IPS-NIHi7 (cell line): ENCODE data around the gene LHCGR.
"Not testable (repeated sequence)": the region's sequence is repeated elsewhere in the genome, so short reads cannot be mapped to it uniquely, and the experiment has no call there.

Source experiments
- DNase-seq: peaks from one replicate; pipeline ENCODE4 v3.0.0; 2012; ENCODE audit warnings: mixed read lengths; ENCODE audit errors: extremely low spot score

LHCGR gene

DNA sequence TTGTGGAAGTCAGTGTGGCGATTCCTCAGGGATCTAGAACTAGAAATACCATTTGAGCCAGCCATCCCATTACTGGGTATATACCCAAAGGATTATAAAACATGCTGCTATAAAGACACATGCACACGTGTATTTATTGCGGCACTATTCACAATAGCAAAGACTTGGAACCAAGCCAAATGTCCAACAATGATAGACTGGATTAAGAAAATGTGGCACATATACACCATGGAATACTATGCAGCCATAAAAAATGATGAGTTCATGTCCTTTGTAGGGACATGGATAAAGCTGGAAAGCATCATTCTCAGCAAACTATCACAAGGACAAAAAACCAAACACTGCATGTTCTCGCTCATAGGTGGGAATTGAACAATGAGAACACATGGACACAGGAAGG is 16.3 kb downstream of the LHCGR start:
- DNase-seq, result not testable (repeated sequence)

DNA sequence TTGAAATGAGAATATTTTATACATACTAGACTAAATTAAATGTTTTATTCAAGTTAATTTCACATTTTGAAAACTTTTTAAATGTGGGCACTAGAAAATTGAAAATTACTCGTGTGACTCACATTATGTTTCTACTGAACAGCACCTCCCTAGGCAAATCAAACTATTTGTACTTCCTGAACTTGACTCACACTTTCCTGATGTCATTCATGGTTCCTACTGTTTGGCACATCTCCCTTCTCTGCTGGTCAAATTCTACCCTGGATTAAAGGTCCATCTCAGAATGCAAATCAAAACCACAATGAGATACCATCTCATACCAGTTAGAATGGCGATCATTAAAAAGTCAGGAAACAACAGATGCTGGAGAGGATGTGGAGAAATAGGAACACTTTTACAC is 16.7 kb downstream of the LHCGR start:
- DNase-seq, result no peak

DNA sequence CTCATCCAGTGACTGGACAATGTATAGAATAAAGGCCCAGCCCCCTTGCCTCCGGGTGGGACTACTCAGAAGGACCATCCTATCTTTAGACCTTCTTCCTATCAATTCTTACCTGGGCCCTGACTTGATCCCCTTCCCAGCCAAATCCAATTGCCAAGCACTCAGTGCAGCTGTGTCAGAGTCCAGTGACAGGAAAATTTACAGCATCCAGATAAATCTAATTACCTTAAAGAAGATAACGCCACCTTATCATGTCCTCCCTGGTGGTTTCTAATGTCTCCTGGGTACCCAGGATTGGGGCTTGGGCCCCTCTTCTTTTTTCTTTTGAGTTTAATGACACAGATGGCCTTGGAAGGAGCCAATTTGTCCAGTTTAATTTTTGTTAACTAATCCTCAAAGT is 19.3 kb downstream of the LHCGR start:
- no peak for DNase-seq

DNA sequence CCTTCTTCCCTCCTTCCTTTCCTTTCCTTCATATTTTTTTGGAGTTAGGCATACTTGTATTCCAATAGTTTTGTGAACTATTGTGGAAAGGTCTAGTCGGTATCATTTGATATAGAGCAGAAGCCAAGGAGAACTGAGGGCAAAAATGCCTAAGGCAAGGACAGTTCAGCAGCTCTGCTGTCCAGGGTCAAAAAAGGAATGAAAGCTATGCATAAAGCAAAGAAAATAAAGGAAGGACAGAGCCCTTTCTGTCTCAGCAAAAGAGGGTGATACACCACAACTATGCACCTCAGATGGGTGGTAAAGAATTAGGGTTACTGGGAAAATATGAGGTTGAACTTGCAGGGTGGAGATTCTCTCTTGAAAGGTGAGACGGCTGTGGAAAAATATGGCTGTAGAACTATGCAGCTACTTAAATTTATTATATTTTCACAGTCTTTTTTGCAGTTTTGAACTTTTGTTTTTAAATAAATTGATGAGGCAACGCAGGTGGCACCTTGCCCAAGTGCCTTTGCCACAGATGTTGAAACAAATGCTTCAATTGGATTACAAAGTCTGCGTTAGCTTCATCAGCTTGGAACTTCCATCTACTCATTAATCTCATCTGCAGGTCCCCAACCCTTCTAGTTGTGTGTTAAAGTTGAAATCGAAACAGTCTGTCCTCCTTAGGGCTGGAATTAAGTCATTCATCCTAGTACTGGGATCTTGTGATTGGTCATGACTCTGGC is 20.8 kb downstream of the LHCGR start:
- no peak for DNase-seq

DNA sequence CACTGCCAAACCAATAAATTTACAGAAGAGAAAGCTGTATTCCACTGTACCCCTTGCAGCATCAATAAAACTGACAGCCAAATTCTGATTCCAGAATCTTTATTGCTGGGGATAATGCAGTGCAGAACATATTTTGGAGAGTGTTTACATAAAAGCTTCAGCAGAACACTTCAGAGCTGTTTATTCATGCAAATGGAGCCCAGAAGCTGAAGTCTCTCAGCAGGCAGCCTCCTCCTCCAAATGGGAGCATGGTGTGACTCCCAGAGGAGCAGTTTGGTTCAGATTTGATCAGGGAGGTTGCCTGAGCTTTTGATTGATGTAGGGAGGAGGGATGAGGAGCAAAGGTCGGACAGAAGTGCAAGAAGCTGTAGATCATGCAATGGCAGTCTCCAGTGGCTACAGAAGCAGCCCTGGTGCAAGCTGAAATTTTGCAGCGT is 22.4 kb downstream of the LHCGR start:
- no peak for DNase-seq

DNA sequence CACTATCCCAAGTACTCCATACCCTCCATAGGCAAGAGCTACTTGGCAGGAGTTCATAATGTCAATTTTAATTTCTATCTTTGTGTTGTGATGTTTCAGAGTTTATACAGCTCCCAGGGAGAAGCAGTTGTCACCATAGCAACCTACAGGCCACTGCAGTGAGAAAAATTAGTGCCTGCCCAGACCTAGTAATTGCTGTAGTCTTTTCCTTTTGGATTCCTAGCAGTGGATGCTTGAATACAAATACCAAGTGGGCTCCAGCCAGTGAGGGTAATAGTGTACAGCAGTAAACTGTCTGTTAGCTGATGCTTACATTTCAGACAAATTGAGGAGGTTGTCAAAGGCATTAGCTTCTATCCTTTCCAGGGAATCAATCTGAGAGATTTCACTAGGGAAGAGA is 26.7 kb downstream of the LHCGR start:
- DNase-seq, result no peak

DNA sequence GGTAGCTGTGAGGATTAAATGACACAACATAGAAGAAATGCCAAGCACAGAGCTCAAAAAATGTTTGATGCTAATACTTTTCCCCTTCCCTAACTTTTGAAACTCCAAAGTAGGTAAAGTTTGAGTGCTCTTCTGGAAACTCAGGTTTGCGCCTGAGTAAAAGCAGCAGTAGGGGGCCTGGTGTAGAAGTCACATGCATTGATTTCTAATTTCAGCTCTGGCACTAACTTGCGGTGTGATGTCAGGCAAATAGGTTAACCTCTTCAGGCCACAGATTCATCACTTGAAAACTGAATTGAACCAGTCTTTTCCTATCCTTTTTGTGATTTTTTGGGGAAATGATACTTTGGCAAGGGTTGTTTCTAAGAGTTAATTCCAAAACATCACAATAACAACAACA is 27.2 kb downstream of the LHCGR start:
- no peak for DNase-seq

DNA sequence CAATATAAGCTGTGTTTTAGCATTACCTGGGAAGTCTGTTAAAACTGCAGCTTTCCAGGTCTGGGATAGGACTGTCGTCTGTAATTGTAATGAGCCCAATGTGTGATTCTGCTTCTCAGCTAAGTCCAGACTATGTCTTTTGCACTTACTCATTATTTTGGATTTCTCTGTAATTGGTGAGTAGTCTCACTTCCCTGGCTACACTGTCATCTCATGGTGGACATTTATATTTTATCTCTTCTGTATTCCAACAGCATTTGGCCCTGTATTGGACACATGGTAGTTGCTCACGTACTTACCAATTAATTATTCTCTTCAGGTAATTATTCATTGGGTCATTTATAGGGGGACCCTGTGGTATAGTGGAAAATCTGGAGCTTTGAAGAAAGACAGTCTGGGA is 28.0 kb downstream of the LHCGR start:
- no peak for DNase-seq

DNA sequence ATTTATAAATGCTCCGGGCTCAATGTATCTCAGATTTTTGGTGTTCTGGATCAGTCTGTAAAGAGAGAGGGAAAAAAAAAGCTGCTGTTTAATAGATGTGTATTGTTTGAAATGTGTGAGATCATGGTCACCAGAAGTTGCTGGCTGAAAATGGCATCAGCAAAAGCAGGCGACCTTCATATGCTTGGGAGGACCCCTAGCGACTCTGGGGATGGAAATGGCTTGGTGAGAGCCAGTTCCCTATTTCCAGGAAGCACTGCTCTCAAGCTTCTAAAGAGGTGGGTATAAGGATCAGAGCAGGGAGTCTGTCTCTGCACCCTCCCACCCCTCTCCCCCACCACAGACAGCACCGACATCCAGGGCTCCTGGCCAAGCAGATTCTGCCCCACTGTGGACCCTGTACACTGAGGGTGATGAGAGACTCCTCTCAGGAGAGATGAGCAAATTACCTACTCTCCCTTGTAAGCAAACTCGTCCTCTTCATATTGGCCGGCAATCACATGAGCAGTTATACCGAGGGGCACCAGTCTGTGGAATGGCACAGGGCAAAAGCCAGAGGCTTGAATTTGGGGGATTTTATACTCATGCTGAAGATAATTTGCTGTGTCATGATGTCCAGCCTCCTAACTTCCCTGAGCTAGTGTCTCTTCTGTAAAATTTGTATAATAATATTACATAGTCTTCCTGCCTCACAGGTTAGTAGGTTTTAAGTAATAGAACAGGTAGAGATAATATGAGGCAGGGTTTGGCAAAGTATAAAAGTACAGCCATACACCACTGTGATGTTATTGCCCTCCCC is 29.6 kb downstream of the LHCGR start:
- peak; percentile 61 for DNase-seq

DNA sequence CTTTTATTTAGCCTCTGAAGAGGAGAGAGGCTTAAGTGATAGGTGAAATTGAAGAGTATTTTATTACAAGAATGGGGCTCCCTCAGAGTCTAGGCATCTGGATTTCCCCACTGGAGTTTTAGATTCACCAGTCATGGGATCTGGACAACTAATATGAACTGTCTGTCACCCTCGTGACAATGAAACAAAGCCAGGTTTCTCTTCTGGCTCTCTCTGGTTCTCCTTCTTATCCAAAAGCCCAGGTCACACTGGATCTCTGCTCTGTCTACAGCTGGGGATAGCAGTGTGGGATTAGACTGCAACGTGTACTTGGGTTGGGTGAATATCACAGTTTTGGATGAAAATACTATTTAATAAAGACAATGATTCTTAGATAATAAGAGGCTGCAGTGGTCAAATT is 31.2 kb downstream of the LHCGR start:
- DNase-seq, result no peak

DNA sequence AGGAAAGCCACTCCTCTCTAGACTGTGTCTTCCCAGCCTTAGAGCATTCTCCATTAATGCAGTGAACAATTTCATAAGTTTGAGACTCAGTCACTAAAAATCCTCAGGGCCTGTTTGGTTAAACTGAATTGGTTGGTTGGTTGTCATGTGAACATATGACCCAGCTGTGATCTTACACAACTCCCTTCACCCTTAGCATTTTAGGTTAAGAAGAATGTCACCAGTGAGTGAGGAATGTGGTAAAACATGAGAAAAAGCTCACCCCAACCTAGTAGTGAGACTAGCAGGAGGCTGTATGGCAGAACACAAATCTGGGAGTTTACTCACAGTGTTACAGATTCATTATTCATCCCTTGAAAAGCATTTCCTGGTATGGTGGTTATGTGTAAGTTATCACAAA is 32.4 kb downstream of the LHCGR start:
- no peak for DNase-seq

DNA sequence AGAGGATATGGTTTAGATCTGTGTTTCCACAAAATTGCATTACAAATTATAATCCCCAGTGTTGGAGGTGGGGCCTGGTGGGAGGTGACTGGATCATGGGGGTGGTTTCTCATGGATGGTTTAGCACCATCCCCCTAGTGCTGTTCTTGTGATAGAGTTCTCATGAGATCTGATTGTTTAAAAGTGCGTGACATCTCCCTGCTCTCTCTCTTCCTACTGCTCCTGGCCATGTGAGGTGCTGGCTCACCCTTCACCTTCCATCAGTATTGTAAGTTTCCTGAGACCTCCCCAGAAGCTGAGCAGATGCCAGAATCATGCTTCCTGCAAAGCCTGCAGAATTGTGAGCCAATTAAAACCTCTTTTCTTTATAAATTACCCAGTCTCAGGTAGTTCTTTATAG is 33.1 kb downstream of the LHCGR start:
- DNase-seq, result no peak

DNA sequence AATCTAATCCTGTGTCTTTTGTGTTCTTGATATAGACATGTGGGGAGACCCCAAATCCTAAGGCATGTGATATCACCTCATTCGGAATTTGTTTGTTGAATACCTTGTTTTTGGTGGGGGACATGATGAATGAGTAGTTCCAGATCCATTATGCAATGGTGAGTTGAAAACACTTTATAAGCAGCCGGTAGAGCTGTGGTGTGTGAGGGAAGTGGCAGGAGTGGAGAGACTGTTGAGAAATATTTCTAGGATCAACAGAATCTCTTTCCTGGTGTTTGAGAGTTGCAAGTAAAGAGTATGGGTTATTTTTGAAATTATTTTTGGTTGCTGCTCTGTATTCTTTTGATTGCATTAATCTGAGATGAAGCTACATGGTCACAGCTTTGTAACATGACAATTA is 34.4 kb downstream of the LHCGR start:
- no peak for DNase-seq

DNA sequence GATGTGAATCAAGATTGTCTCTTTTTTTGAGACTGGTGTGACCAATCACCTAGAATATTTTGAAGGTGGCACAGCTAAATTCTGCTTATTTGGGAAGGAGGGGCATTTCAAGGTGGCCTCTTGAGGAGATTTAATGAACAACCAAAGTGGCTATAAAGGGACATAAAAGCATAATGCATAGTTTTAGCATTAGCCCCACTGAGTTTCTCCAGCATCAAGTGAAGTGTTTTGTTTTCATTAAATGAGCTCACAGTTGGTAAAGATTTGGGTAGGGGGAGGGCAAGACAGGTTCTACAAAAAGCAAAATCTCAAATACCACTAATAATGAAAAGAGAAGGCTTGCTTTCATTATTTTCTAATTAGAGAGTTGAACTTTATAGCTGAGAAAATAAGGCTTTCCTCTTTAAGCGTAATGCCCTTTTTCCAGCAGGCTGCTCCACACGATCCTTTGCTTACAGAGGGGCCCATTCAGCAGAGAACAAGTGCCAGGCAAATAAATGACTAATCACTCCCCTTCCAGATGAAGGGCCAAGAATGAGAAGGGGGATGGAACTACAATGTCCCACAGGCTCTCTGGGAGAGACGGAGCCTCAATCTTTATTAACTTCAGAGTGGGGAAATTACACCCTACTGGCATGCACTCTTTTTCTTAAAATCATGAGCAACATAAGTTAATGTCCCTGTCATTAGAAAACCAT is 35.9 kb downstream of the LHCGR start:
- no peak for DNase-seq

DNA sequence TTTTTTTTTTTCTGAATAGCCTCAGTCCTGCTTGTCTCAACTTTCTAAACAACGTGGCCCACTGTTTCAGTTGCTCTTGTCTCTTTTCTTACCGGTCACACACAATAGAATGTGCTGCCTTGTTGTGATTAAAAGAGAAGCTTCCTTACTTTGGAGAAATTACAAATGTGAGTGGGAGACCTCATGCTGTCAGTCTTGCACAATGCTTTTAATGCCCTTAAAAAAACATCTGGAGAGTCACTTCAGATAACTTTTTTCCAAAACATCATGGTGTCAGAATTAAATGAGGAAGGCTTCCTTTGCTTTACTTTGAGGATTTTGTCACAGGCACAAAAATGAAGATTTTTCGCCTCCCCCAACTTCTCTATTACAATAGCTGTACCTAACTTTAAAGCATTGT is 37.7 kb downstream of the LHCGR start:
- DNase-seq, result no peak

DNA sequence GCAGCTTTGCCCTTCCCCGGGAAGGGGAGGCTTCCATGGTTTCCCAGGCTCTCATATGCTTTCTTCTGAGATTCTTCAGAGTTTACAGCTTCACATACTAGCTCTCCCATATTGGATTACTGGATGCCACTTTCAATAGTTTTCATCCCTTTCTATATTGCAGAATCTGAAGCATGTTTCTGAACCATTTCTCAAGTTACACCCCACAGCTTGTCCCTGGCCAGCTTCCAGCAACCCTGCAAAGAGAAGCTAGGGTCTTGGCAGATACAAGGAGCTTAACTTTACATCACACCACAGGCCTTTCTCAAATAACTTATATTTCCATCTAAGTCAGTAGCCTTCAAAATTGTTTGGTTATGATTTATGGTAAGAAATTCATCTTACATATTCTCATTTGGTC is 39.6 kb downstream of the LHCGR start:
- DNase-seq, result no peak

DNA sequence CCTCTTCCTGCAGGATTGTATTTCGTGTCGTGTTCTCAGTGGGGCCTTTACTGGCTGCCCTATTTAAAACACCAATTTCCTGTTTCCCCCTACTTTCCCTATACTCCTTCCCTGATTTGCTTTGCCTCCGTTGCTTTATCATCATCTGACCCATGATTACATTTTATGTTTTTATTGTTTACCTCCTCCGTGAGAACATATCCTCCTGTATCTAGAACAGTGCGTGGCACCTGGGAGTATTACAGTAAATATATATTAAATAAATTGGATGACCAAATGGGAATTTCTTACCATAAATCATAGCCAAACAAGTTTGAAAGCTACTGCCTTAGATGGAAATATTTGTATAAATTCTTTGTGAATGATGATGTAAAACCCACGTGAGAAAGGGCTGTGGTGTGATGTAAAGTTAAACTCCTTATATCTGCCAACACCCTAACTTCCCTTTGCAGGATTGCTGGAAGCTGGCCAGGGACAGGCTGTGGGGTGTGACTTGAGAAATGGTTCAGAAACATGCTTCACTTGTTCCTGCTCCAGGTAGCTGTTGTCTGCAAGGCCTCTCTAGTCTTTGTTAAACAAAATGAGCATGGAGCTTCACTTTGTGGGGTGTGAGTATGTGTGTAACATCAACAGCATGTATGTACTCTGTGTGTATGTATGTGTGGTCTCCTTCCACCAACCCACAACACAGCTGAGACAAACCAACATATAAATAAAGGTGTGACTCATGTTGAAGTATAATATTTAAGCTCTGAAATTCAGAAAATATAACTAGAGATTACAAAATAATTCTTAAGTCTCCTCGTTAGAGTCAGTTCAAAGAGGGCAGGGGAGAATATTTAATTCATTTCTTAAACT is 40.3 kb downstream of the LHCGR start:
- DNase-seq, result no peak

DNA sequence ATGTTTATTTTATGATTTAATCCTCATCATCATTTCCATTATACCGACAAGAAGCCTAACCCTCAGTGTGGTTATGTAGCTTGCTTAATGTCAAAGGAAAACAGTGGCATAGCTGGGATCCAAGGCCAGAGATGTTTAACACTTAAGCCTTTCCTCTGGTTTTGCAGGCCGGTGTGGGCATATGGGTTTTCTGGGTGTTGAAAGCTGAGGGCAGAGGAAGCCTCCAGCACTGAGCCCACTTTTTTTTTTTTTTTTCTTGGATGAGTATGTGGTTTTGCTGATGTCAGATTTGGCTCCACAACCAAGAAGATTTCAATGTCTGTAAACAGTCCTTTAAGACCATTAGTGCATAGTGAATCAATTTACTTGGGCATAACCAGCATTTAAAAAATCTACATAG is 41.3 kb downstream of the LHCGR start:
- no peak for DNase-seq

DNA sequence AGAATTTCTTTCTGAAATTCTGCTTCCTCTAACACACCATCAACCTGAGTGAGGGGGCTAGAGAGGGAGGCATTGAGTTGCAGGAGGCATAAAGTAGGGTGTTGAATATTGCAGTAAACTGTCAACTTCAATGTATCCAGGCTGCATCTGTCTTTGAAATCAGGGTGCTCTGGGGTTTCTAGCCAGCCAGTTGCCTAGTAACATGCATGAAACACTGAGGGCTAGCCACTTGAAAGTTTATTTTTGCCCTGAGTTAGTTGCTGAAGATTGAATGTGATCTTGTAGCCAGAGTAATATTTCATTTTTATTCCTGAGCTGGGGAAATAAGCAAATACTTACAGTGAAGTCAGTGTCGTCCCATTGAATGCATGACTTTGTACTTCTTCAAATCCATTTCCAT is 41.9 kb downstream of the LHCGR start:
- DNase-seq, result no peak

DNA sequence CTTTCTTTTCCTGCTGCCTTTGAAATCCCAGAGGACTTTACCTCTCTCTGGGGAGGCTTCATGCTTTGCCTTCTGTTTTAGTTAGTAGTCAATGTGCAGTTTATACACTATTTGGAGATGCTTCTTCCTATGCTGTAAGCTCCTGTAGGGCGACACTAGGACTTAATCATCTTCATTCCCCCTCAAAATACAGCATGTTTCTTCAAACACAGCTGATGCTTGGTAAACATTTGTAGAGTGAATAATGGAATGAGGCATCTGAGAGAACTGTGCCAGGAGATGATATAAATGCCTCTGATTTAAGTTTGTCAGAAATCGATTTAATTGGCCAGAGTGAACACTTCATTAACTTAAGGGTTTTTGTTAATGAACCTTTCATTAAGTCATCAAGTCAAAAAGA is 43.4 kb downstream of the LHCGR start:
- DNase-seq, result no peak

DNA sequence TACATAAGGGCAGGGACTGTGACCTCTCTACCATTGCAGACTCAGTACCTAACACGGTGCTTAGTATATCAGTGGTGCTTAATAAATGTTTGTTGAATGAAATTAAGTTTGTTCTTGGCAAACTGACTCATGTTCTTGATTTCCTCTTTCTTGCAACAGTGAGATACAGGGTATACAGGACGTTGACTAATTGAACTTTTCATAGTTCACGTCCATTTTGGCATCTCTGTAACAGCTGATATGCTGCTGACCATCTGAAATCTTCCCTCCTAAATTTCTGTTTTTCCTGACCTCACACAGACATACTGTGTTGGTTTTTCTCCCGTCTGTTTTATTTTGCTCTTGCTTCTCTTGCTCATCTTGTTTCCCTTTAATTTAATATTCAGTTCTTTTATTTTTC is 44.2 kb downstream of the LHCGR start:
- DNase-seq, result no peak
